Astrocyte (in vitro differentiated cells and primary cell): ENCODE results near the gene APBB3. TPM values are rescaled to one million over a fixed set of nuclear protein-coding genes. Genes with fewer than 3 reads are reported as not detected.

Source experiments
- DNase-seq: peaks from one replicate; pipeline ENCODE4 v3.0.0-alpha.2; 2010; ENCODE audit warnings: low read depth
- FAIRE-seq: peaks from 2 replicates; lab custom pipeline; 2011; peaks lifted over from hg19 to GRCh38; lab: Jason Lieb, UNC
- H2AFZ ChIP-seq: 2 replicates; pipeline ENCODE4 v1.6.0; 2012; ENCODE audit warnings: low read depth, low read length, inconsistent platforms
- H3K27ac ChIP-seq: 2 replicates; pipeline ENCODE4 v1.5.1; 2011; ENCODE audit warnings: low read depth, low read length, inconsistent platforms
- H3K27me3 ChIP-seq: 2 replicates; pipeline ENCODE4 v1.6.0; 2011; ENCODE audit warnings: low read length, inconsistent platforms; ENCODE audit not compliant: insufficient read depth
- H3K36me3 ChIP-seq: 2 replicates; pipeline ENCODE4 v1.5.1; 2011; ENCODE audit warnings: low read length, inconsistent platforms; ENCODE audit not compliant: insufficient read depth
- H3K4me1 ChIP-seq: 2 replicates; pipeline ENCODE4 v1.5.1; 2011; ENCODE audit warnings: low read length, inconsistent platforms; ENCODE audit not compliant: insufficient read depth
- H3K4me2 ChIP-seq: 2 replicates; pipeline ENCODE4 v1.6.0; 2012; ENCODE audit warnings: low read length, inconsistent platforms
- H3K4me3 ChIP-seq: 2 replicates; pipeline ENCODE4 v1.5.1; 2011; ENCODE audit warnings: low read depth, mild to moderate bottlenecking, low read length, inconsistent platforms; ENCODE audit not compliant: insufficient read depth
- H3K79me2 ChIP-seq: 2 replicates; pipeline ENCODE4 v1.6.0; 2012; ENCODE audit warnings: mild to moderate bottlenecking, low read length, inconsistent platforms; ENCODE audit not compliant: insufficient read depth
- H3K9ac ChIP-seq: 2 replicates; pipeline ENCODE4 v1.6.0; 2012; ENCODE audit warnings: mild to moderate bottlenecking, low read length, inconsistent platforms
- H3K9me3 ChIP-seq: 2 replicates; pipeline ENCODE4 v1.5.1; 2012; ENCODE audit warnings: low read depth, mild to moderate bottlenecking, low read length, inconsistent platforms; ENCODE audit not compliant: insufficient read depth
- H4K20me1 ChIP-seq: 2 replicates; pipeline ENCODE4 v1.6.0; 2012; ENCODE audit warnings: low read length, inconsistent platforms; ENCODE audit not compliant: insufficient read depth
- H3K27ac Mint-ChIP-seq: one replicate; pipeline ENCODE4 v1.8.0; 2021; ENCODE audit warnings: mild to moderate bottlenecking, mixed read lengths; ENCODE audit not compliant: unreplicated experiment
- H3K27me3 Mint-ChIP-seq: one replicate; pipeline ENCODE4 v1.8.0; 2021; ENCODE audit warnings: low read depth, mixed read lengths; ENCODE audit not compliant: unreplicated experiment
- H3K36me3 Mint-ChIP-seq: one replicate; pipeline ENCODE4 v1.8.0; 2021; ENCODE audit warnings: low read depth, mixed read lengths; ENCODE audit not compliant: unreplicated experiment
- H3K4me1 Mint-ChIP-seq: one replicate; pipeline ENCODE4 v1.8.0; 2021; ENCODE audit warnings: low read depth, mixed read lengths; ENCODE audit not compliant: unreplicated experiment
- H3K4me3 Mint-ChIP-seq: one replicate; pipeline ENCODE4 v1.8.0; 2021; ENCODE audit warnings: mild to moderate bottlenecking, moderate library complexity, mixed read lengths; ENCODE audit not compliant: unreplicated experiment
- H3K9me3 Mint-ChIP-seq: one replicate; pipeline ENCODE4 v1.8.0; 2021; ENCODE audit warnings: mild to moderate bottlenecking, mixed read lengths; ENCODE audit not compliant: unreplicated experiment
- CTCF ChIP-seq: IDR thresholded peaks from 2 replicates; pipeline ENCODE4 v1.5.1; 2011; ENCODE audit warnings: low read depth, mild to moderate bottlenecking, inconsistent platforms, low read length, moderate library complexity; ENCODE audit not compliant: insufficient read depth
- EZH2 ChIP-seq: IDR thresholded peaks from 2 replicates; pipeline ENCODE4 v1.6.1; 2012; ENCODE audit warnings: mild to moderate bottlenecking, low read length, inconsistent platforms; ENCODE audit not compliant: insufficient read depth
- total RNA-seq: library from RNA; stranded (reverse); gene quantifications from 2 replicates; pipeline ENCODE4 v1.2.1, GENCODE V29; 2021

APBB3 gene
- total RNA-seq, 1 donor from 2014 or later: 20.4 TPM

GRCh38 chr5:140549237-140550144 lies 14.9 kb downstream of the APBB3 start:
- Histone ChIP-seq H3K4me2 (no peak overlapping the region), H3K9me3 (no peaks in the 10 kb centered on the region), H3K27ac (no peak overlapping the region), H2AFZ (no peak overlapping the region), H3K36me3 (peaks cover 39% of the 10 kb centered on the region), H3K79me2 (peaks cover 27% of the 10 kb centered on the region), H4K20me1 (peaks cover 65% of the 10 kb centered on the region), H3K4me1 (peaks cover 23% of the 10 kb centered on the region), H3K27me3 (no peaks in the 10 kb centered on the region), H3K4me3 (no peak overlapping the region), H3K9ac (no peak overlapping the region)
- TF ChIP-seq EZH2 (no peak), CTCF (no peak)
- Mint-ChIP-seq H3K9me3 (no peaks in the 10 kb centered on the region), H3K36me3 (peaks cover 35% of the 10 kb centered on the region), H3K27ac (peak overlapping the region; percentile 81), H3K4me3 (no peak overlapping the region), H3K27me3 (no peaks in the 10 kb centered on the region), H3K4me1 (peaks cover 36% of the 10 kb centered on the region)
- FAIRE-seq (no peak), DNase-seq (no peak)

GRCh38 chr5:140548791-140549190 lies 15.6 kb downstream of the APBB3 start:
- Mint-ChIP-seq H3K4me1 (peaks cover 29% of the 10 kb centered on the region), H3K27ac (peak overlapping the region; percentile 94), H3K27me3 (no peaks in the 10 kb centered on the region), H3K9me3 (no peaks in the 10 kb centered on the region), H3K36me3 (peaks cover 36% of the 10 kb centered on the region), H3K4me3 (peak overlapping the region; percentile 31)
- H3K9me3 ChIP-seq: no peaks in the 10 kb centered on the region
- no peak for TF ChIP-seq EZH2
- H3K9ac ChIP-seq: no peak overlapping the region
- no peak overlapping the region for H2AFZ ChIP-seq
- peaks cover 41% of the 10 kb centered on the region for H3K36me3 ChIP-seq
- H3K4me2 ChIP-seq: no peak overlapping the region
- FAIRE-seq (no peak), DNase-seq (no peak)
- peaks cover 58% of the 10 kb centered on the region for H4K20me1 ChIP-seq
- no peak overlapping the region for H3K27ac ChIP-seq
- no peak overlapping the region for H3K4me3 ChIP-seq
- H3K79me2 ChIP-seq: peaks cover 20% of the 10 kb centered on the region
- no peaks in the 10 kb centered on the region for H3K27me3 ChIP-seq
- peaks cover 21% of the 10 kb centered on the region for H3K4me1 ChIP-seq

- Histone ChIP-seq H4K20me1 (peaks cover 53% of the 10 kb centered on the region), H2AFZ (no peak overlapping the region), H3K9ac (peak overlapping the region; percentile 47), H3K4me3 (no peak overlapping the region), H3K4me2 (peak overlapping the region; percentile 83), H3K9me3 (no peaks in the 10 kb centered on the region), H3K79me2 (peaks cover 15% of the 10 kb centered on the region), H3K27ac (peak overlapping the region; percentile 44), H3K36me3 (peaks cover 39% of the 10 kb centered on the region), H3K27me3 (no peaks in the 10 kb centered on the region), H3K4me1 (peaks cover 16% of the 10 kb centered on the region)
- H3K36me3 Mint-ChIP-seq: peaks cover 32% of the 10 kb centered on the region
- no peaks in the 10 kb centered on the region for H3K27me3 Mint-ChIP-seq
- no peaks in the 10 kb centered on the region for H3K9me3 Mint-ChIP-seq
- FAIRE-seq (no peak), DNase-seq (no peak)
- peak overlapping the region; percentile 94 for H3K27ac Mint-ChIP-seq
- H3K4me1 Mint-ChIP-seq: peaks cover 24% of the 10 kb centered on the region
- peak overlapping the region; percentile 73 for H3K4me3 Mint-ChIP-seq
- TF ChIP-seq CTCF (no peak), EZH2 (no peak)
Observed at GRCh38 chr5:140548300-140548688, 16.1 kb downstream of the APBB3 start.
